Measurements from ENCODE around the gene YY1. TPM values are rescaled to one million over a fixed set of nuclear protein-coding genes. Genes with fewer than 3 reads are reported as not detected.
A peak's percentile ranks its signal among the peaks of the same experiment; 100 is the strongest.
"Not testable (repeated sequence)": the region's sequence is repeated elsewhere in the genome, so short reads cannot be mapped to it uniquely, and the experiment has no call there.

The YY1 gene
- total RNA-seq, 4 donors from 2014 or later, result 39.3 to 48.7 (median 43.7) TPM

- in situ Hi-C loops (cut with MboI; ENCODE audit: low sequenced_read_pairs in 4 of 4), result no loop called here
- no peaks in the 10 kb centered on the region for H3K36me3 ChIP-seq
- no peak overlapping the region for H3K4me3 ChIP-seq
- H3K27me3 ChIP-seq, result no peaks in the 10 kb centered on the region
- peak overlapping the region; percentile 40 to 96 (median 94) for H3K27ac ChIP-seq
- intact Hi-C loops (cut with DNase I; ENCODE audit: low total_unique reads), result no loop called here
- H3K9me3 ChIP-seq, result no peaks in the 10 kb centered on the region
- TF ChIP-seq CTCF (IDR thresholded peaks at IDR 0.05 in 4 of 5, conservative IDR thresholded peaks at IDR 0.05 in 1 of 5) (no peak), POLR2A (IDR thresholded peaks at IDR 0.05) (peak in 1 of 2 donors; percentile 16)
- H3K4me1 ChIP-seq, result peaks cover 20 to 39% of the 10 kb centered on the region in 2 donors
- DNase-seq, result no peak
- no peak for ATAC-seq
These were observed 70.2 kb downstream of the YY1 start for GRCh38 chr14:100309028-100309737.

DNA sequence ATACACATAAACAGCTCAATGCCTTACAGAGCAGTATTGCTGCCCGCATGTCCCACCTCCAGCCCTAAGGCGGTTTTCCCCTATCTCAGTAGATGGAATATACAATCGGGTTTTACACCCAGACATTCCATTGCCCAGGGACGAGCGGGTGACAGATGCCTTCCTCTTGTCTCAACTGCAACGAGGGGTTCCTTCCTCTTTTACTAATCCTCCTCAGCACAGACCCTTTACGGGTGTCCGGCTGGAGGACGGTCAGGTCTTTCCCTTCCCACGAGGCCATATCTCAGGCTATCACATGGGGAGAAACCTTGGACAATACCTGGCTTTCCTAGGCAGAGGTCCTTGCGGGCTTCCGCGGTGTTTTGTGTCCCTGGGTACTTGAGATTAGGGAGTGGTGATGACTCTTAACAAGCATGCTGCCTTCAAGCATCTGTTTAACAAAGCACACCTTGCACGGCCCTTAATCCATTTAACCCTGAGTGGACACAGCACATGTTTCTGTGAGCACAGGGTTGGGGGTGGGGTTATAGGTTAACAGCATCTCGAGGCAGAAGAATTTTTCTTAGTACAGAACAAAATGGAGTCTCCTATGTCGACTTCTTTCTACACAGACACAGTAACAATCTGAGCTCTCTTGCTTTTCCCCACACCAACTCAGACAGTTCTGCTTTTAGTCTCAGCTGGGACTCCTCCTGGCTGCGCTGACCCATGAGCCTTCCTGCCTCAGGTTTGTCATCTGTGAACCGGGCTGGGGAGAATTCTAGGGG, 73.3 kb downstream of the YY1 start:
- H3K27ac ChIP-seq; H3K9me3 ChIP-seq; H3K36me3 ChIP-seq; ATAC-seq; in situ Hi-C loops (cut with MboI; ENCODE audit: low sequenced_read_pairs in 4 of 4); DNase-seq; H3K27me3 ChIP-seq; H3K4me3 ChIP-seq; intact Hi-C loops (cut with DNase I; ENCODE audit: low total_unique reads): not testable (repeated sequence)
- H3K4me1 ChIP-seq, result peaks cover 16 to 29% of the 10 kb centered on the region in 2 donors

- intact Hi-C loops (cut with DNase I; ENCODE audit: low total_unique reads), result no loop called here
- Histone ChIP-seq H3K27me3 (no peaks in the 10 kb centered on the region), H3K27ac (peak overlapping the region; percentile 45 to 79 (median 62)), H3K4me1 (peaks cover 16 to 23% of the 10 kb centered on the region in 2 donors), H3K9me3 (no peaks in the 10 kb centered on the region), H3K36me3 (no peaks in the 10 kb centered on the region), H3K4me3 (no peak overlapping the region)
- no peak for DNase-seq
- no peak for ATAC-seq
- in situ Hi-C loops (cut with MboI; ENCODE audit: low sequenced_read_pairs in 4 of 4), result no loop called here
- TF ChIP-seq POLR2A (IDR thresholded peaks at IDR 0.05) (no peak), CTCF (IDR thresholded peaks at IDR 0.05 in 4 of 5, conservative IDR thresholded peaks at IDR 0.05 in 1 of 5) (no peak)
These were observed 74.0 kb downstream of the YY1 start for GRCh38 chr14:100312877-100313400.

DNA sequence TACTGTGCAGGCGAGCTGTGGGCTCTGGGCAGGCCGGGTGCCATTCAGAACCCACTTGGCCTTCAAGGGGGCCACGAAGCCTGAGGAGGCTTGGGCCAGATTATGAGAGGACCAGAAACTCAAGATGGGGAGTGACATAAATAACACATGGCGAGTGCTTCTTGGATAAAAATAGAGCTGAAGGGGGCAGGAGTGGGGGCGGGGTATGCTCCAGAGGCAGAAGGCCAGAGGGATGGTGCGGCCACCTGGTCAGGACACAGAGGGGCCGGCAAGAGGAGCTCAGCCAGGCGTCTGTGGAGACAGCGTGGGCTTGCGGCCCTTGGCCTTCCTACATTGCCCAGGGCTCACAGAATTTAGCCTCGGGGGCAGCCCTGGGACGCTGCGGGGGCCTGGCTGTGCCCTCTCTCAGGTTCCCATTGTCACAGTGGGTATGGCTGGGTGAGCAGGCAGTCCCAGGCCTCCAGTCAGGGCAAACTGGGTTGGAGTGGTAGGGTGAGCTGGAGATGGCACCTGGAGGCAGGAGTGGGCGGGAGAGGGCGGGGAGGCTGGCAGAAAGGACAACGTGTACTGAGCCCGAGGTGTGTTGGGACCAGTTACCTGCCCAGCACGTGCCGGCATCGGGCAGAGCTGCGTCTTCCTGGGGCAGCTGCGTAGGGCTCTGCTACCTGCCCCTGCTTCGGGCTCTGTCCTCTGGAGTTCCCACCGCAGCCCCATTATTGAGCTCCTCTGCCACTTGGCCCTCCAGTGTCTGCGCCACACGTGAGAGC, 74.7 kb downstream of the YY1 start:
- ATAC-seq, result peak; percentile 16 to 70
- intact Hi-C loops (cut with DNase I; ENCODE audit: low total_unique reads), result no loop called here
- no peaks in the 10 kb centered on the region for H3K9me3 ChIP-seq
- peaks cover 16 to 20% of the 10 kb centered on the region in 2 donors for H3K4me1 ChIP-seq
- no peaks in the 10 kb centered on the region for H3K36me3 ChIP-seq
- DNase-seq, result peak in 1 of 2 donors; percentile 45
- H3K4me3 ChIP-seq, result no peak overlapping the region
- no peak for TF ChIP-seq CTCF (IDR thresholded peaks at IDR 0.05 in 4 of 5, conservative IDR thresholded peaks at IDR 0.05 in 1 of 5)
- TF ChIP-seq POLR2A (IDR thresholded peaks at IDR 0.05), result no peak
- H3K27me3 ChIP-seq, result no peaks in the 10 kb centered on the region
- in situ Hi-C loops (cut with MboI; ENCODE audit: low sequenced_read_pairs in 4 of 4), result no loop called here
- peak overlapping the region; percentile 45 to 79 (median 62) for H3K27ac ChIP-seq
